Stomach smooth muscle (tissue), 2 donors: ENCODE measurements around the gene SLC22A8.

Experiments used
- H3K27ac ChIP-seq: one replicate; pipeline ENCODE4 v1.7.0; 2013; ENCODE audit warnings: mild to moderate bottlenecking, low read length, inconsistent platforms
- H3K27me3 ChIP-seq, 2 donors: one replicate each; pipeline ENCODE4 v1.7.0; 2013; ENCODE audit warnings: low read length in 2 of 2; ENCODE audit not compliant: insufficient read depth in 2 of 2, control insufficient read depth in 1 of 2
- H3K36me3 ChIP-seq, 2 donors: one replicate each; pipeline ENCODE4 v1.7.0; 2013; ENCODE audit warnings: low read length in 2 of 2; ENCODE audit not compliant: control insufficient read depth in 2 of 2, insufficient read depth in 2 of 2
- H3K4me1 ChIP-seq: one replicate; pipeline ENCODE4 v1.7.0; 2013; ENCODE audit warnings: low read length; ENCODE audit not compliant: control insufficient read depth, insufficient read depth
- H3K4me3 ChIP-seq, 2 donors: one replicate each; pipeline ENCODE4 v1.7.0; 2013; ENCODE audit warnings: low read length in 2 of 2
- H3K9ac ChIP-seq, 2 donors: one replicate each; pipeline ENCODE4 v1.7.0; 2013; ENCODE audit warnings: low read length in 2 of 2, mild to moderate bottlenecking in 1 of 2
- H3K9me3 ChIP-seq, 2 donors: one replicate each; pipeline ENCODE4 v1.7.0; 2013; ENCODE audit warnings: low read length in 2 of 2; ENCODE audit not compliant: control insufficient read depth in 2 of 2
- donor health status: healthy.
- donor health status: Pancreatic carcinoma.

SLC22A8 gene

GRCh38 chr11:62988276-62988675, 27.4 kb downstream of the SLC22A8 start:
- Histone ChIP-seq H3K27me3 (no peaks in the 10 kb centered on the region), H3K9me3 (no peaks in the 10 kb centered on the region), H3K4me1 (no peaks in the 10 kb centered on the region), H3K4me3 (no peak overlapping the region), H3K9ac (no peak overlapping the region), H3K27ac (no peak overlapping the region), H3K36me3 (no peaks in the 10 kb centered on the region)

DNA sequence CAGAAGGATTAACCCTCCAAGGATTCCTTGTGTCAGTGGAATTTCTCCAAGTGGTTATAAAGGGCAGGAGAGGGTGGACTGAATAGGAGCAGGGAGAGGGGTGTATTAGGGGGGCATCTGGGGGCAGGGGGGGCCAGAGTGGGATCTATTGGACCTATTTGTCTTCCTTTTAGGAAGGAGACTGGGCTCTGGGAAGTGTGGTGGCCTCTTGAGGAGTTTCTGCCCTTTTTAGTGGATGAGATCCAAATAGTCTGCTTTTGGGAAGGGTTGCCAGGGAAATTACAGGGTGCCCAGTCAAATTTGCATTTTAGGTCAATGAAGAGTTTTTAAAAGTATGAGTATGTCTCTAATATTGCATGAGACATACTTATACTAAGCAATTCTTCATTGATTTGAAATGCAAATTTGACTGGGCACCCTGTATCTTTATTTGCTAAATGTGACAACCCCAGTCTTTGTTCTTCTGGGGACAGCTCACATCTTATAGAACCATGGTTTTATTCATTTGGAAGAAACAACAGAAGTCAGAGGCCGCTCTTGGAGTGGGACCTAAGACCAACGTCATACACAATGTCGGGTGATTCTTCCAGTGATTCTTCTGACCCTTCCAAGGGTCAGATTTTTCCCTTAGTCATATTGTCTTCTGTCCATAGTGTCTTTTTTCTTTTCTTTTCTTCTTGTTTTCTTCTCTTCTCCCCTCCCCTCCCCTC, 30.4 kb downstream of the SLC22A8 start:
- no peak overlapping the region for H3K27ac ChIP-seq
- peaks cover 0 to 2% of the 10 kb centered on the region in 2 donors for H3K27me3 ChIP-seq
- no peaks in the 10 kb centered on the region for H3K36me3 ChIP-seq
- no peak overlapping the region for H3K4me3 ChIP-seq
- no peaks in the 10 kb centered on the region for H3K4me1 ChIP-seq
- no peak overlapping the region for H3K9ac ChIP-seq
- H3K9me3 ChIP-seq: no peaks in the 10 kb centered on the region

GRCh38 chr11:62984451-62984991, 31.1 kb downstream of the SLC22A8 start, which contains the start of gene SLC22A6:
SLC22A6 (minus strand) TSS chr11:62984967; CDS start chr11:62984690, 277 bp downstream.
- no peak within 1 kb of the TSS for H3K27ac ChIP-seq
- H3K4me1 ChIP-seq: no peaks in the 10 kb centered on the region
- H3K9ac ChIP-seq: no peak within 1 kb of the TSS
- H3K4me3 ChIP-seq: no peak within 1 kb of the TSS
- no peaks in the 10 kb centered on the region for H3K36me3 ChIP-seq
- H3K9me3 ChIP-seq: no peaks in the 10 kb centered on the region
- H3K27me3 ChIP-seq: peaks cover 0 to 2% of the 10 kb centered on the region in 2 donors

DNA sequence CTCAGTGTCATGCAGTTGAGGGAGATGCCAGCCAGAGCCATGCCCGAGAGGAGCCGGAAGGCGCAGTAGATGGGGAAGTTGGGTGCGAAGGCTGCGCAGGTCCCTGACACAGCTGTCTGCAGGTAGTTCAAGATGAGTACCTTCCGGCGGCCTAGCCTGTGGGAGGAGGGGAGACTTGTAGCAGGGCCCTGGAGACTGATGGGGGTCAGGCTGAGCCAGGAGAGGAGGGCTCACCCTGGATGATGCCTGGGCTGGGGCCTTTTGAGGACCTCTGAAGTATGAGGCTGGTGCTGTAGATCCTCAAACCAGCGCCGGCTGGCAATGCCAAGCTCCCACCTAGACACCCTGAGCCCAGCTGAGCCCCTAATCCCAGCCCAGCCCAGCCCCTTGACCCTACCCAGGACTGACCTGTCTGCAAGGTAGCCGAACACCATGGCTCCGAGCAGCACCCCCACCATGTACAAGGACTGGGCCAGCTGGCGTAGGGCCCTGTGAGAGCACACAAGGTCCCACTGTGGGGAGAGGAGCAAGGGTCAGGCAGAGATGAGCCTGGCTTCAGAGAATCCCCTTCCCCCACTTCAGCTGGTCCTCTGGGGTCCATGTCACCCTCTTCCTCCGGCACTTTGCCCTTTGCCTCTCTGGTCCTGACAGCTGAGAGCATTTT, 32.0 kb downstream of the SLC22A8 start:
- H3K9ac ChIP-seq: no peak overlapping the region
- H3K27ac ChIP-seq: no peak overlapping the region
- H3K4me1 ChIP-seq: no peaks in the 10 kb centered on the region
- H3K27me3 ChIP-seq: peaks cover 0 to 2% of the 10 kb centered on the region in 2 donors
- H3K9me3 ChIP-seq: no peaks in the 10 kb centered on the region
- no peaks in the 10 kb centered on the region for H3K36me3 ChIP-seq
- H3K4me3 ChIP-seq: no peak overlapping the region

DNA sequence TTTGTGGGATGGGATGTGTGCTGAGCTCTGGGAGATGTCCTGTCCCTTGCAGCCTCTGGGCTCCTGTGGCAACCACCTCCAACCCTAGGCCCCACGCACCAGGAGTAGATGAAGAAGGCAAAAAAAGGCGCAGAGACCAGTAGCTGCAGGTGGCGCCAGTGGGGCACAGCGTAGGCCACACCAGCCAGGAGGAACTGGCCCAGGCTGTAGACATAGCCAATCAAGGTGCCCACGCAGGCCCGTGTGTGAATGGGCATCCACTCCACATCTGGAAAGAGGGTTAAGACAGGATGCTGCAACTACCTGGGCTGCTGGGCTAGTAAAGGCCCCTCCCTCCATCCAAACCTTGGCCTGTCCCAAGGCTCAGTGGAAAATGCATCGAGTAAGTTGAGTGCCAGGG, 33.9 kb downstream of the SLC22A8 start:
- Histone ChIP-seq H3K9ac (no peak overlapping the region), H3K9me3 (no peaks in the 10 kb centered on the region), H3K36me3 (no peaks in the 10 kb centered on the region), H3K27me3 (peaks cover 0 to 2% of the 10 kb centered on the region in 2 donors), H3K4me3 (no peak overlapping the region), H3K27ac (no peak overlapping the region), H3K4me1 (no peaks in the 10 kb centered on the region)

- Histone ChIP-seq H3K9me3 (no peaks in the 10 kb centered on the region), H3K9ac (no peak overlapping the region), H3K4me1 (no peaks in the 10 kb centered on the region), H3K27me3 (peaks cover 0 to 5% of the 10 kb centered on the region in 2 donors), H3K36me3 (no peaks in the 10 kb centered on the region), H3K4me3 (no peak overlapping the region), H3K27ac (no peak overlapping the region)
Measured at GRCh38 chr11:62980133-62980760, 35.4 kb downstream of the SLC22A8 start.

- Histone ChIP-seq H3K36me3 (no peaks in the 10 kb centered on the region), H3K4me3 (no peak overlapping the region), H3K27me3 (peaks cover 0 to 6% of the 10 kb centered on the region in 2 donors), H3K9me3 (no peaks in the 10 kb centered on the region), H3K27ac (no peak overlapping the region), H3K9ac (no peak overlapping the region), H3K4me1 (peaks cover 2% of the 10 kb centered on the region)
Measured at GRCh38 chr11:62976109-62976508, 39.5 kb downstream of the SLC22A8 start.

GRCh38 chr11:62974848-62975522, 40.7 kb downstream of the SLC22A8 start:
- Histone ChIP-seq H3K9me3 (no peaks in the 10 kb centered on the region), H3K4me1 (peaks cover 2% of the 10 kb centered on the region), H3K36me3 (no peaks in the 10 kb centered on the region), H3K27me3 (peaks cover 0 to 6% of the 10 kb centered on the region in 2 donors), H3K9ac (no peak overlapping the region), H3K4me3 (no peak overlapping the region), H3K27ac (no peak overlapping the region)

- H3K27me3 ChIP-seq: no peaks in the 10 kb centered on the region
- H3K9me3 ChIP-seq: no peaks in the 10 kb centered on the region
- no peak overlapping the region for H3K4me3 ChIP-seq
- no peak overlapping the region for H3K9ac ChIP-seq
- no peaks in the 10 kb centered on the region for H3K4me1 ChIP-seq
- no peaks in the 10 kb centered on the region for H3K36me3 ChIP-seq
- no peak overlapping the region for H3K27ac ChIP-seq
Measured at GRCh38 chr11:62965574-62965973, 50.1 kb downstream of the SLC22A8 start.

DNA sequence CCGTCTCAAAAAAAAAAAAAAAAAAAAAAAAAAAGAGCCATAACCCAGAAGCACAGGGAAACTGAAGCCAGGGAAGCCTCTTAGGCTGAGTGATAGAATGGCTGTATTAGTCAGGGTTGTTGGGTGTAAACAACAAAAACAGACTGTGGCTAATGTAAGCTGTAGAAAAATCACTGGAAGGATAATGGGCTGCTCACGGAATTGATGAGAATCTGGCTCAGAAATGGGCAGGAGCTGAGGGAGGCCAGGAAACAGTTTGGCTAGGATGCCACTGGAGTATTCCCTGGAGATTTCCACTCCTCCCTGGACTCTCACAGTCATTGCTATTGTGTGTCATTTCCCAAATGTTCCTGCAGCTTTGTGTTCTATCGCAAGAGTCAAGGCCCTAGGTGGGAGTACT, 53.2 kb downstream of the SLC22A8 start:
- H3K4me3 ChIP-seq: no peak overlapping the region
- H3K36me3 ChIP-seq: no peaks in the 10 kb centered on the region
- H3K4me1 ChIP-seq: peaks cover 9% of the 10 kb centered on the region
- H3K9ac ChIP-seq: no peak overlapping the region
- H3K27ac ChIP-seq: no peak overlapping the region
- H3K27me3 ChIP-seq: no peaks in the 10 kb centered on the region
- no peaks in the 10 kb centered on the region for H3K9me3 ChIP-seq
